ENCODE measurements around the gene GPR3.
A peak's percentile ranks its signal among the peaks of the same experiment; 100 is the strongest.

DNA sequence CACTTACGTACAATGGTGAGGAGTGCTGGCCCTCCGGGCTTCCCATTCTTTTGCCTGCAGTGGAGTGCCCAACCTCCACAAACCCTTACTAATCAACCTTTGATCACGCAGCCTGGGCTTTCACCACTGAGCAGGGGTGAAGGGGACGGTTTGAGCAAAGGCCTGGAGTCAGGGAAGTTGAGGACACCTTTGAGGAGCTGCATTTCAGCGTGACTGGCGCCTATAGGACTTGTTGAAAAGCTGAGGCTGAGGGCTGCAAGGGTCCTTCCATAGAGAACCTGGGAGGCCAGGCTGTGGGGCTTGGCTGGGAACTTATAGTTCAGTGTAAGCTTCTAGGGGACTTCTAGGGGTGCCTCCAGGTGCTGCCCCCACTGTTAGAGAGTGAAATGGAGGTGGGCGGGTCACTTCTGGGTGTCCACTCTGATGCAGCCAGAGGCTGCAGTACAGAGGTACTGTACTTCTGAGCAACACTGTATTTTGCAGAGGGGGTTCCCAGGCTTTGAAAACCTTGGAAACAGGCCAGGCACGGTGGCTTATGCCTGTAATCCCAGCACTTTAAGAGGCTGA, 40.8 kb upstream of the GPR3 start:
- TF ChIP-seq, protein P1, sequence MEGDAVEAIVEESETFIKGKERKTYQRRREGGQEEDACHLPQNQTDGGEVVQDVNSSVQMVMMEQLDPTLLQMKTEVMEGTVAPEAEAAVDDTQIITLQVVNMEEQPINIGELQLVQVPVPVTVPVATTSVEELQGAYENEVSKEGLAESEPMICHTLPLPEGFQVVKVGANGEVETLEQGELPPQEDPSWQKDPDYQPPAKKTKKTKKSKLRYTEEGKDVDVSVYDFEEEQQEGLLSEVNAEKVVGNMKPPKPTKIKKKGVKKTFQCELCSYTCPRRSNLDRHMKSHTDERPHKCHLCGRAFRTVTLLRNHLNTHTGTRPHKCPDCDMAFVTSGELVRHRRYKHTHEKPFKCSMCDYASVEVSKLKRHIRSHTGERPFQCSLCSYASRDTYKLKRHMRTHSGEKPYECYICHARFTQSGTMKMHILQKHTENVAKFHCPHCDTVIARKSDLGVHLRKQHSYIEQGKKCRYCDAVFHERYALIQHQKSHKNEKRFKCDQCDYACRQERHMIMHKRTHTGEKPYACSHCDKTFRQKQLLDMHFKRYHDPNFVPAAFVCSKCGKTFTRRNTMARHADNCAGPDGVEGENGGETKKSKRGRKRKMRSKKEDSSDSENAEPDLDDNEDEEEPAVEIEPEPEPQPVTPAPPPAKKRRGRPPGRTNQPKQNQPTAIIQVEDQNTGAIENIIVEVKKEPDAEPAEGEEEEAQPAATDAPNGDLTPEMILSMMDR (IDR thresholded peaks at IDR 0.05): no peak
- no peak for TF ChIP-seq EP300 (IDR thresholded peaks at IDR 0.05)
- TF ChIP-seq POLR2A (IDR thresholded peaks at IDR 0.05): peak in 1 of 2 donors; percentile 3
- no peak for TF ChIP-seq POLR2AphosphoS5 (IDR thresholded peaks at IDR 0.05)
